Activated naive CD8-positive, alpha-beta T cell treated with anti-CD3 and anti-CD28 coated beads for 36 hours (primary cell): ENCODE results near the gene CHMP5. TPM values are rescaled to one million over a fixed set of nuclear protein-coding genes. Genes with fewer than 3 reads are reported as not detected.

Experiments used
- DNase-seq: peaks from one replicate; pipeline ENCODE4 v3.0.0; 2021
- H3K27ac Mint-ChIP-seq: one replicate; pipeline ENCODE4 v1.8.0; 2022; ENCODE audit warnings: mild to moderate bottlenecking, moderate library complexity, mixed read lengths
- H3K27me3 Mint-ChIP-seq: one replicate; pipeline ENCODE4 v1.8.0; 2022; ENCODE audit warnings: mild to moderate bottlenecking, mixed read lengths
- H3K36me3 Mint-ChIP-seq: one replicate; pipeline ENCODE4 v1.8.0; 2021; ENCODE audit warnings: mild to moderate bottlenecking, mixed read lengths
- H3K4me1 Mint-ChIP-seq: one replicate; pipeline ENCODE4 v1.8.0; 2021; ENCODE audit warnings: mixed read lengths
- H3K4me3 Mint-ChIP-seq: one replicate; pipeline ENCODE4 v1.8.0; 2022; ENCODE audit warnings: mild to moderate bottlenecking, moderate library complexity, mixed read lengths
- H3K9me3 Mint-ChIP-seq: one replicate; pipeline ENCODE4 v1.8.0; 2022; ENCODE audit warnings: mixed read lengths
- total RNA-seq, 2 experiments: library from RNA; stranded (reverse); gene quantifications; one replicate each; pipeline ENCODE4 v1.2.3, GENCODE V29; 2021

The CHMP5 gene
- total RNA-seq, result 10 to 100 TPM; 73.9 to 75.4 TPM

DNA sequence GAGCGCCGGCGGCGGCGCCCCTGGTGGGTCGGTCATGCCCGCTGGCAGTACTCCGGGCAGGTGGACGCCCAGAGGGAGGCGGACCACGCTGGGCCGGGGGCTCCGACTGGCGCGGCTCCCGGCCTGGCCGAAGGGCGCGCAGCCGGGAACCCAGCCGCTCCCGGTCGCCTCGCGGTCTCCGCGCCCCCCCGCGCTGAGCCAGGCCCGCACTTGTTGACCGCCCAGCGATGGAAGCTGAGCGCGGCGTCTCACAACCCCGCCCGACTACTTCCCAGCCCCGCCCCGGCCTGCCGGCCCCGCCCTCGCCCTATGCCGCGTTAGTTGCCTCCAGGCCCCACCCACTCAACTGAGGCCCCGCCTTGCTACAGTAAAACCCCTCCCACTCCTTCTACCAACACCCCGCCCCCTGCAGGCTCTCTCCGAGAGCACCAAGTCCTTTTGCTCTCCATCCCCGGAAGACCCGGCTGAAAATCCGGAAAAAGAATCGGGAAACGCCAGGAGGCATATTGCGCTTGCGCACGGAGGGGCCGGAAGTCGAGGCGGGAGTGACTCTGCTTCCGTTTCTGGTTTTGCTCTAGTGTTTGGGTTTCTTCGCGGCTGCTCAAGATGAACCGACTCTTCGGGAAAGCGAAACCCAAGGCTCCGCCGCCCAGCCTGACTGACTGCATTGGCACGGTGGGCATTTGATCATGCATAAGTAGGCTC lies at the start of gene CHMP5, which contains the start of gene BAG1:
Gene CHMP5, plus strand, starts transcription at position 577 of the 705 bp plus-strand sequence. Its CDS starts 30 bp downstream, at position 607.
Gene BAG1, minus strand, starts transcription at position 236 of the 705 bp plus-strand sequence.
- Mint-ChIP-seq H3K27ac (peak within 1 kb of the TSS; percentile 92), H3K27me3 (no peaks in the 10 kb centered on the region), H3K36me3 (peaks cover 43% of the 10 kb centered on the region), H3K9me3 (no peaks in the 10 kb centered on the region), H3K4me3 (peak within 1 kb of the TSS; percentile 90), H3K4me1 (peaks cover 46% of the 10 kb centered on the region)
- peak; percentile 99 for DNase-seq

DNA sequence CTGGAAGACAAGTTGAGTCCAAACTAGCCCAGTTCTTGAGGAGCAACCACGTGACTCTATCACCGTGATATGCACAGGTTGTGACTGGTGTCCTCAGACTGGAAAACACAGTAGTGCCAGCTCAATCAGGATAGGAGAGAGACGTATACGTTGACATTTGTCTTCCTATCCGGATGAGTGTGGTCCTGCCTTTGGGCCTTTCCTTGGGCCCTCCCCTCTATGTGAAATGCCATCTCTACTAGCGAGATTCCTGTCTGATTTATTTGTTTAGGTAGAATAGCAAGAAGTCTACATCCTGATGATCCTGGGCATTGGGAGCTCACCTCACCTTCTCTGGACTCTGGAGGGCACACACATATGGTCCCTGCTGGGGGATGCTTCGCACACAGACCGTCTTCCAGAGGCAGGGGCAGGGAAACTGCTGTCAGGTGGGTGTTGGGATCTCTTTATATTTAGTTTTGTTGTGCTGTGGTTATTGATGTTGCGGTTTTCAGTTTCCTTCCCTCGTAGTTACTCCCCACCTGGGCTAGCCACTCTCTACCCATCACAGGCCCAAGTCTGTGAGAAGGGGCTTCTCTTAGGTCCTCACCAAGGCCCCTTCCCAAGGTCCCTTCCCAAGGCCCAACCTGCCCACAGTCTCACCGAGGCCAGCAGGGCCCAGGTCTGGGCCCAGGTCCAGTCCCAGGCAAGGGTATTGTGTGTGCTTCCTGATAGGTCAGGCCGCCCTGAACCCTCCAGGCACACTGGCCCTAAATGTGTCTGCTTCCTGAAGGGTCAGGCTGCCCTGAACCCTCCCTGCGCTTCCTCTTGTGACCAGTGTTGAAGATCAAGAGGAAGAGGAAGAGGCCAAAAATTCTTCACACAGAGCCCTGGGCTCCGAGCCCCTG lies 43.9 kb upstream of the CHMP5 start:
- H3K36me3 Mint-ChIP-seq, result no peaks in the 10 kb centered on the region
- no peaks in the 10 kb centered on the region for H3K9me3 Mint-ChIP-seq
- H3K4me3 Mint-ChIP-seq, result no peak overlapping the region
- peaks cover 10% of the 10 kb centered on the region for H3K4me1 Mint-ChIP-seq
- no peaks in the 10 kb centered on the region for H3K27me3 Mint-ChIP-seq
- DNase-seq, result no peak
- no peak overlapping the region for H3K27ac Mint-ChIP-seq

DNA sequence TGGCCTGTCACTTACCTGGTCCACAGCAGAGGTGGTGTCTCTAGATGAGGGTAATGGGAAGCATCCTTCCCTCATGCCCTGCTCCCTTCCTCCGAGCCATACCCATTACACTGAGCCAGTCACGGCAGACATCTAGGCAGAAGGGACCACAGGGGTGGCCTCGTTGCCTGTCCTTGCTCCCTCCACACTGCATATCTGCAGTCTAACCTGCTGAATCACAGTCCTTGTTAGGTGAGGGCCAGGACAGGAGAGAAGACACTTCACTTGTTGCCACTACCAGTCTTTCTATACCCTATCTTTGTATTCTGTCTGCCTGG lies 43.3 kb upstream of the CHMP5 start:
- H3K9me3 Mint-ChIP-seq, result no peaks in the 10 kb centered on the region
- no peaks in the 10 kb centered on the region for H3K36me3 Mint-ChIP-seq
- DNase-seq, result no peak
- H3K27me3 Mint-ChIP-seq, result no peaks in the 10 kb centered on the region
- no peak overlapping the region for H3K4me3 Mint-ChIP-seq
- peaks cover 10% of the 10 kb centered on the region for H3K4me1 Mint-ChIP-seq
- no peak overlapping the region for H3K27ac Mint-ChIP-seq

DNA sequence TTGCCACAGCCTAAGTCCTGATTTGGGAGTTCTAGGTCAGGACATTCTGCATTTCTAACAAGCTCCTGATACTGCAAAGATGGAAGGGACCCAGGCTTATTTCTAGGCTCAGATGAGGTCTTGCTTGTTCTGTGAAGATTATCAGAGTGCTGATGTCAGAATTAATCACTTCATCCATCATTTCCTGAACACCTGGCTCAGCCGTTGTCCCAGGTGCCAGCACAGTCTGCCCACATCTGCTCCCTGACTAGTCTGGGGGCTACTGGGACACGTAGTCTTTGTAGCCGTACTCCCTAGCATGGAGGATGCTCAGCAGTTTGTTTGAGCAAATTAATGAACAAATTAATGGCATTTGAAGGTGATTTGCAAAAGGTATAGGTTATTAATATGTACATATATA lies 42.8 kb upstream of the CHMP5 start:
- no peaks in the 10 kb centered on the region for H3K36me3 Mint-ChIP-seq
- H3K4me3 Mint-ChIP-seq, result no peak overlapping the region
- H3K9me3 Mint-ChIP-seq, result no peaks in the 10 kb centered on the region
- no peaks in the 10 kb centered on the region for H3K27me3 Mint-ChIP-seq
- no peak for DNase-seq
- peaks cover 11% of the 10 kb centered on the region for H3K4me1 Mint-ChIP-seq
- no peak overlapping the region for H3K27ac Mint-ChIP-seq

DNA sequence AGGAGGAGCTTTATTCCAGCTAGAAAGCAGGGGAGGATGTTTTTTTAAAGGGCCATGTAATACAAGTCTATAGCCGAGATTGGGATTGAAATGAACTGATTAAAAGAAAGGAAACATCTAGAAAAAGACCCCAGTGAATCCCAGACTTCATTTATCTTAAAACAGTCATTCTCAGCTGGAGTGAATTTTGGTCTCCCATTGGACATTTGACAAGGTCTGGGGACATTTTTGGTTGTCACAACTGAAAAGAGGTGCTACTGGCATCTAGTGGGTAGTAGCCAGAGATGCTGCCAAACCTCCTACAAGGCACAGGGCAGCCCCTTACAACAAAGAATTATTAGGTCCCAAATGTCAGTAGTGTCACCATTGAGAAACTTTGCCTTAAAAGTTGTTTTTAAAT lies 41.2 kb upstream of the CHMP5 start:
- no peak overlapping the region for H3K27ac Mint-ChIP-seq
- no peak for DNase-seq
- peaks cover 11% of the 10 kb centered on the region for H3K4me1 Mint-ChIP-seq
- no peak overlapping the region for H3K4me3 Mint-ChIP-seq
- no peaks in the 10 kb centered on the region for H3K9me3 Mint-ChIP-seq
- H3K36me3 Mint-ChIP-seq, result no peaks in the 10 kb centered on the region
- H3K27me3 Mint-ChIP-seq, result no peaks in the 10 kb centered on the region

DNA sequence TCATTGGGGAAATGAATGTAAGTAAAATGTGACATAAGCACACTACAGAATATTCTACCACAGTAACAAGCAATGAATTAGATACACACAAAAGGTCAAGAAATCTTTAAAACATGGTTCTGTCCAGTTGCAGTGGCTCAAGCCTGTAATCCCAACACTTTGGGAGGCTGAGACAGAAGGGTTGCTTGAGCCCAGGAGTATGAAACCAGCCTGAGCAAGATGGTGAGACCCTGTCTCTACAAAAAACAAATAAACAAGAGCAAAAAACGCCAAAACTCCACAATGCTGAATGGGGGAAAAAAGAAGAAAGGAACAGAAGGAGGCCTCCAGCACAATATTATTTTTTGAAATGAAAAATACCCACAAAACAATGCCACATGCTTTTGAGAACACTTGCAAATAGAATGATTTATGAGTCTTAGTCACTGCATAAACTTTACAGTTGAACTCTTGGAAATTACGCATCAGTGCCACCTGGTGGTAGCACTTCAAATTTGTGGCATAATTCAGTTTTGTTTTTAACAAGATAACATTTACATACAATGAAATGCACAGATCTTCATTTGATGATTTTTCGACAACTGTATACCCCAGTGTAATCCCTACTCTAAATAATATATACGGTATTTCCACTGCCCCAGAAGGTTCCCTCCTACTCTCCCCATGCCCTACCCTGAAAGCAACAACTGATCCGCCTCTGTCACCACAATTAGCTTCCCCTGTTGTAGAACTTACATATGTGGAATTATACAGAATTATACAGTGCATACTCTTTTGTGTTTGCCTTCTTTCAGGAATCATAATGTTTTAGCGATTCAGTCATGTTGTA lies 39.3 kb upstream of the CHMP5 start:
- H3K9me3 Mint-ChIP-seq, result no peaks in the 10 kb centered on the region
- H3K4me1 Mint-ChIP-seq, result peaks cover 11% of the 10 kb centered on the region
- peak overlapping the region; percentile 14 for H3K27ac Mint-ChIP-seq

DNA sequence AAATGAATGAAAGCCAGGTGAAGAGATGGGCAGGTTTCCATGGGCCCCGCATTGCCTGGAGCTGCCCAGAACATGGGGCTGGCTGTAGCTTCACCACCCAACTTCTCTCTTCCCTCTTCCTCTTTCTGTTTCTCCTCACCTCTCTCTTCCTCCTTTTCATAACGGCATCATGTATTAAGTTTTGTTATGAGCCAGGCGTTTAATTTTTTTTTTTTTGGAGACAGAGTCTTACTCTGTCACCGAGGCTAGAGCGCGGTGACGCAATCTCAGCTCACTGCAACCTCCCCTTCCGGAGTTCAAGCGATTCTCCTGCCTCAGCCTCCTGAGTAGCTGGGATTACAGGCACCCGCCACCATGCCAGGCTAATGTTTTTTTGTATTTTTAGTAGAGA lies 37.8 kb upstream of the CHMP5 start:
- Mint-ChIP-seq H3K4me3 (no peak overlapping the region), H3K27ac (peak overlapping the region; percentile 10), H3K4me1 (peaks cover 11% of the 10 kb centered on the region), H3K36me3 (no peaks in the 10 kb centered on the region), H3K9me3 (no peaks in the 10 kb centered on the region), H3K27me3 (no peaks in the 10 kb centered on the region)
- no peak for DNase-seq

More for the DNA sequence above, 39.3 kb upstream of the CHMP5 start:
- no peaks in the 10 kb centered on the region for H3K36me3 Mint-ChIP-seq
- no peaks in the 10 kb centered on the region for H3K27me3 Mint-ChIP-seq
- H3K4me3 Mint-ChIP-seq, result no peak overlapping the region
- DNase-seq, result peak; percentile 57

DNA sequence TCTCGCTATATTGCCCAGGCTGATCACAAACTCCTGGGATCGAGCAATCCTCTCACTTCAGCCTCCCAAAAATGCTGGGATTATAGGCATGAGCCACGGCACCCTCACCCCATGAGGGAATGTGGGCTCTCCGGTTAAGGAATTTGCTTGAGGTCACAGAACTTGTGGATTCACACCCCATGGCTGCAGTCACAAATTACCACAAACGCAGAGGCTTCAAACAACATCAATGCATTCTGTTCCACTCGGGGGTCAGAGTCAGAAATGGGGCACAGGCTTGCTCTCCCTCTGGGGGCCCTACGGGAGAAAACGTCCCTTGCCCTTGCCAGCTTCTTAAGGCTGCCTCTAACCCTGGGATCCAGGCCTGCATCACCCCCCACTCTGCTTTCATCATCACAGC lies 37.1 kb upstream of the CHMP5 start:
- DNase-seq, result no peak
- Mint-ChIP-seq H3K27me3 (no peaks in the 10 kb centered on the region), H3K9me3 (no peaks in the 10 kb centered on the region), H3K36me3 (no peaks in the 10 kb centered on the region), H3K4me3 (no peak overlapping the region), H3K4me1 (peaks cover 11% of the 10 kb centered on the region), H3K27ac (no peak overlapping the region)

DNA sequence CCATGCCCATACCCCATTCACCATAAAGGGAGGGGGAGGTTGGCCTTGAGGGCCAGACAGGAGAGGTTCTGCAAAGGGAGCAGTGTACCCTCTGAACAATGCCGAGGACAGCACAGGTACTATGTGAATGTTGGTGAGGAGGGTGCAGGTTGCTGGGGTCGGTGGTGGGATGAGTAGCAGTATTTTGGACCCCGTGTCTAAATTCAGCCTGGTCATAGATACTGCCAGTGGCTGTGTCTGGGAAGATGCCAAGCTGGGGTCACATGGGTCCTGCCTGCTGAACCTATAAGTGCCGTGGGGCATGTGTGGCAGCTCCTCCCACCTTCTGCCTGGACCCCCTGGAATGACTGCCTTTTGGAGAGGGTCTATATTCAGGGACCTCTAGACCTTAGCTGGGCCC lies 36.2 kb upstream of the CHMP5 start:
- H3K27ac Mint-ChIP-seq, result no peak overlapping the region
- no peaks in the 10 kb centered on the region for H3K9me3 Mint-ChIP-seq
- no peaks in the 10 kb centered on the region for H3K36me3 Mint-ChIP-seq

DNA sequence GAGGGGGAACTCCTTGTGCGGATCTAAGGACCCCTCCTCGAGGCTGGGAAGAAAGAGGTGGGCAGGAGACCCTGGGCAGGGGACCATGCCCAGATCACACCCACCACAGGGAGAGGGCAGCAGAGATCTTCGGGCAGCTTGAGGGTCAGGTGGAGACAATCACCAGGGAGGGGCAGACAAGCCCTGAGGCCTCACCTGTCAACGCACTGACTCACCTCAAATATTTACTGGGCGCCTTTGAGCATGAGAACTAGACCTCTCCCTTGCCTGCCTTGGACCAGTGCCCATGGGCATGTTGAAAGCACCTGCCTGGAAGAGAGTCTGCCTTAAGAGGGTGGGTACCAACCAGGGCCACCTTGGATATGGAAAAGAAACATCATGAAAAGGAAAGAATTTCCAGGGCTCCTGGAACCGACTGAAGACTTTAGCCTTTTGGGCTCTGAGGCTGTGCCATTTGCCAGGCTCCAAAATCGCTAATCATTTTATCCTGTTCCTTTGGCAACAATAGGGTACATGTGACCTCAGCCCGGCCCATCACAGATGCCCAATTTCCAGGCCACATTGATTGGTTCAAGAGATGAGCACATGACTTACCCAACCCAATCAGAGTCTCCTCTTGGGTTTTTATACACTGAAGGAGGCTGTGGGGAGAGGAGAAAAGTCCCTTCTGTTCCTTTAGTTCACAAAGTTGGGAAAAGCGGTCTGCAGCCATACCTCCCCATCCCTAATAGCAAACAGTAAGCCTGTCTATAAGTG lies 35.3 kb upstream of the CHMP5 start:
- H3K9me3 Mint-ChIP-seq, result no peaks in the 10 kb centered on the region
- no peak overlapping the region for H3K4me3 Mint-ChIP-seq
- no peak for DNase-seq
- H3K27ac Mint-ChIP-seq, result no peak overlapping the region
- no peaks in the 10 kb centered on the region for H3K27me3 Mint-ChIP-seq
- H3K36me3 Mint-ChIP-seq, result no peaks in the 10 kb centered on the region
- peaks cover 11% of the 10 kb centered on the region for H3K4me1 Mint-ChIP-seq

More for the DNA sequence above, 36.2 kb upstream of the CHMP5 start:
- Mint-ChIP-seq H3K4me3 (no peak overlapping the region), H3K27me3 (no peaks in the 10 kb centered on the region), H3K4me1 (peaks cover 11% of the 10 kb centered on the region)
- DNase-seq, result no peak

DNA sequence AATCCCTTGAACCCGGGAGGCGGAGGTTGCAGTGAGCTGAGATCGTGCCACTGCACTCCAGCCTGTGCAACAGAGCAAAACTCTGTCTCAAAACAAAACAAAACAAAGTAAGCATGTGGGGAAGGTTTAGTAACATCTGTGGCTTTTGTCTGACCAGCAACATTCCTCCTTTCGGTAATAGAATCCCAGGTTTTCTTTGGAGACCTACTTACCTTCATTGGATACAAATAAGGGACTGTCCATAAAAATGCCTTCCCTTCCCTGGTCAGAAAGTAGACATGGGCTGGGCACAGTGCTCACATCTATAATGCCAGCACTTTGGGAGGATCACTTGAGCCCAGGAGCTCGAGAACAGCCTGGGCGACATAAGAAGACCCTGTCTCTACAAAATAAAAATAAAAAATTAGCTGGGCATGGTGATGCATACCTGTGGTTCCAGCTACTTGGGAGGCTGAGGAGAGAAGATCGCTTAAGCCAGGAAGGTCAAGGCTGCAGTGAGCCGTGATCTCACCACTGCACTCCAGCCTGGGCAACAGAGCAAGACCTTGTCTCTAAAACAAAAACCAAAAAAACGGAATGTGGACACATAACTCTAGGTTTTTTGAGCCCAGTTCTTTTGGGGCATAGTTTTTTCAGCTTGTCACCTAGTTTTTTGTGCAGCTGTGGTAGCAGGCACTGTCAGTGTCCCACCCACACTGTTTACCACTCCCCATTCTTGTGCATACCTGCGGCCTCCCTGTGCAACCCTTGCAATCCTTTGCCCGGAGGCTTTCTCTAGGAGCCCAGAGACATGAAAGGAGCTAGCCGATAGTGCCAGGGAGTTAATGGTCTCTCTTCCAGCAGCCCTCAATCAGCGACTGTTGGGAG lies 33.9 kb upstream of the CHMP5 start:
- Mint-ChIP-seq H3K4me3 (no peak overlapping the region), H3K27ac (no peak overlapping the region), H3K4me1 (peaks cover 2% of the 10 kb centered on the region), H3K36me3 (no peaks in the 10 kb centered on the region), H3K9me3 (no peaks in the 10 kb centered on the region), H3K27me3 (no peaks in the 10 kb centered on the region)
- DNase-seq, result no peak

DNA sequence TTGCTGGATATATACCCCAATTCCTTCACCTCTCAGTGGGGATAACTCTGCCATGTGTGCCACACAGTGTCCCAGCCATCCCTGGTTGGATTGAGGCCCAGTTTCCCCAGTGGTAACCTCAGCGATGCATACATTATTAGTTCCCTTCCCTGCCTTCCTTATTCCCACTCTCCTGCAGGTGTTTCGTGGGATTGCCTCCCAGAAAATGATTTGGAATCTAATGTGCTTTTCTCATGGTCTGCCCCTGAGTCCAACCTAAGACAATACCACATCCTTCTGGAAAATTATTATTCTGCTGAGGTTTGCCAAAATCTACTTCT lies 33.3 kb upstream of the CHMP5 start:
- H3K27me3 Mint-ChIP-seq, result no peaks in the 10 kb centered on the region
- DNase-seq, result no peak
- H3K36me3 Mint-ChIP-seq, result no peaks in the 10 kb centered on the region
- H3K9me3 Mint-ChIP-seq, result no peaks in the 10 kb centered on the region
- no peak overlapping the region for H3K27ac Mint-ChIP-seq
- H3K4me1 Mint-ChIP-seq, result peaks cover 2% of the 10 kb centered on the region
- H3K4me3 Mint-ChIP-seq, result no peak overlapping the region

DNA sequence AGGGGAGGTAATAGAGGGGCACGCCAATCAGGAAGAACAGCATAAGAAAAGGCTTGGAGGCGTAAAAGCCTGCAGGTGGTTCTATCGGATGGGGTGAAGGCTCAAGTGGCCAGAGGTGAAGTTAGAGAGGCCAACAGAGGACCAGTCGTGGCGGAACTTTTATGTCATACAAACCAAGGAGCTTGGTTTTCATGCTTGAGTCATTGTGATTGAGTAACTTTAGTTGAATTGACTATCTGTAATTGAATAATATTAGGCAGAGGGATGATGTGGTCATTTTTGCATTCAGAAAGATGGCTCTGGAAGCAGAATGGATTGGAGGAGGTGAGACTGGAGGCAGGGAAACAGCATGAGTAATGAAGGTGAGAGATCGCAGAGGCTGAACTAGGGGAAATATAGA lies 32.0 kb upstream of the CHMP5 start:
- no peak for DNase-seq
- Mint-ChIP-seq H3K4me1 (no peaks in the 10 kb centered on the region), H3K9me3 (no peaks in the 10 kb centered on the region), H3K27me3 (no peaks in the 10 kb centered on the region), H3K4me3 (no peak overlapping the region), H3K36me3 (no peaks in the 10 kb centered on the region), H3K27ac (no peak overlapping the region)
